Measurements from ENCODE around the gene IMMP2L. TPM values are rescaled to one million over a fixed set of nuclear protein-coding genes. Genes with fewer than 3 reads are reported as not detected.

Gene IMMP2L
- total RNA-seq, 4 donors from 2014 or later, result 13.5 to 23.7 (median 18.3) TPM

DNA sequence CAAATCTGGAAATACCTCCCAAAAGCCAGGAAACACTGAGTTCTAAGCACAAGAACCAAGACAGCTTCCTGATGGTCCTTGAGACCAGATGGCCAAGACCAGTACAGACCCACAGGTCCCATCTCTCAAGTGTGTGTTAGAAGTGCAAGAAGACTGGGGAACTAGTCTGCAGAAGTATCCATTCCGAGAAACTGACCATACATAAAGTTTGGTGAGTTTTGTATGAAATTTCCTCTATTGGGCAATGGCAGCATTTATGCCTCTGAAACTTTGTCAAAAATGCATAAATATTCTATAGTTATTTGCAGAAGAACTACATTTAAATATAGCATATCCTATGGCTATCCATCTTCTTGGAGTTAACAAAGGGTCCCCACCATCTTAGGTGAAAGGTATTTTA, 333.9 kb downstream of the IMMP2L start:
- Histone ChIP-seq H3K4me3 (no peak overlapping the region), H3K27ac (no peak overlapping the region), H3K4me1 (no peaks in the 10 kb centered on the region), H3K27me3 (no peaks in the 10 kb centered on the region), H3K36me3 (no peaks in the 10 kb centered on the region), H3K9me3 (no peaks in the 10 kb centered on the region)
- TF ChIP-seq, protein P1, sequence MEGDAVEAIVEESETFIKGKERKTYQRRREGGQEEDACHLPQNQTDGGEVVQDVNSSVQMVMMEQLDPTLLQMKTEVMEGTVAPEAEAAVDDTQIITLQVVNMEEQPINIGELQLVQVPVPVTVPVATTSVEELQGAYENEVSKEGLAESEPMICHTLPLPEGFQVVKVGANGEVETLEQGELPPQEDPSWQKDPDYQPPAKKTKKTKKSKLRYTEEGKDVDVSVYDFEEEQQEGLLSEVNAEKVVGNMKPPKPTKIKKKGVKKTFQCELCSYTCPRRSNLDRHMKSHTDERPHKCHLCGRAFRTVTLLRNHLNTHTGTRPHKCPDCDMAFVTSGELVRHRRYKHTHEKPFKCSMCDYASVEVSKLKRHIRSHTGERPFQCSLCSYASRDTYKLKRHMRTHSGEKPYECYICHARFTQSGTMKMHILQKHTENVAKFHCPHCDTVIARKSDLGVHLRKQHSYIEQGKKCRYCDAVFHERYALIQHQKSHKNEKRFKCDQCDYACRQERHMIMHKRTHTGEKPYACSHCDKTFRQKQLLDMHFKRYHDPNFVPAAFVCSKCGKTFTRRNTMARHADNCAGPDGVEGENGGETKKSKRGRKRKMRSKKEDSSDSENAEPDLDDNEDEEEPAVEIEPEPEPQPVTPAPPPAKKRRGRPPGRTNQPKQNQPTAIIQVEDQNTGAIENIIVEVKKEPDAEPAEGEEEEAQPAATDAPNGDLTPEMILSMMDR (IDR thresholded peaks at IDR 0.05), result no peak
- no peak for TF ChIP-seq POLR2A (IDR thresholded peaks at IDR 0.05)
- WGBS, 2 donors, result 95 to 97% methylated on average over 1 of the region's 1 CpG
- DNase-seq (ENCODE audit: low spot score in 2 of 2), result no peak

DNA sequence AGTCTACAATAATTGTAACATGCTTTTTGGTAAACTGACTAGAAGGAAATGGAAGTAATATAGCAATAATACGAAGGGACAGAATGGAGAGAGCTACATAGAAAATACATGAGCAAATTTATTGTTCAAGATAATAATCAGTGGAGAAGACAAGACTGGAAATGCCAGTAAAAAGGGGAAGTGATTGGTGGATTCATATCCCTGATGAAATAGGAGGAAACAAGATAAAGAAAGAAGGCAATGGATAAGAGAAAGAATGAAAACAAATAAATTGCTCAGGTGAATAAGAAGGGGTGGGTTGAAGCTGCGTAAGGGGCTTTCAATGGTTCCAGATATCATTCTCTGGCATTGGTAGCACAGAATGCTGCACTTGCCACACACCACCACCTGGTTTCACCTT, 335.5 kb downstream of the IMMP2L start:
- DNase-seq (ENCODE audit: low spot score in 2 of 2), result no peak
- no peaks in the 10 kb centered on the region for H3K36me3 ChIP-seq
- H3K4me1 ChIP-seq, result no peaks in the 10 kb centered on the region
- H3K27ac ChIP-seq, result no peak overlapping the region
- H3K4me3 ChIP-seq, result no peak overlapping the region
- H3K9me3 ChIP-seq, result no peaks in the 10 kb centered on the region
- TF ChIP-seq EP300 (IDR thresholded peaks at IDR 0.05) (no peak), POLR2A (IDR thresholded peaks at IDR 0.05) (no peak)
- TF ChIP-seq, protein P1 (IDR thresholded peaks at IDR 0.05), result no peak
- no peaks in the 10 kb centered on the region for H3K27me3 ChIP-seq
- 88 to 92% methylated on average over 2 of the region's 2 CpGs for WGBS, 2 donors

DNA sequence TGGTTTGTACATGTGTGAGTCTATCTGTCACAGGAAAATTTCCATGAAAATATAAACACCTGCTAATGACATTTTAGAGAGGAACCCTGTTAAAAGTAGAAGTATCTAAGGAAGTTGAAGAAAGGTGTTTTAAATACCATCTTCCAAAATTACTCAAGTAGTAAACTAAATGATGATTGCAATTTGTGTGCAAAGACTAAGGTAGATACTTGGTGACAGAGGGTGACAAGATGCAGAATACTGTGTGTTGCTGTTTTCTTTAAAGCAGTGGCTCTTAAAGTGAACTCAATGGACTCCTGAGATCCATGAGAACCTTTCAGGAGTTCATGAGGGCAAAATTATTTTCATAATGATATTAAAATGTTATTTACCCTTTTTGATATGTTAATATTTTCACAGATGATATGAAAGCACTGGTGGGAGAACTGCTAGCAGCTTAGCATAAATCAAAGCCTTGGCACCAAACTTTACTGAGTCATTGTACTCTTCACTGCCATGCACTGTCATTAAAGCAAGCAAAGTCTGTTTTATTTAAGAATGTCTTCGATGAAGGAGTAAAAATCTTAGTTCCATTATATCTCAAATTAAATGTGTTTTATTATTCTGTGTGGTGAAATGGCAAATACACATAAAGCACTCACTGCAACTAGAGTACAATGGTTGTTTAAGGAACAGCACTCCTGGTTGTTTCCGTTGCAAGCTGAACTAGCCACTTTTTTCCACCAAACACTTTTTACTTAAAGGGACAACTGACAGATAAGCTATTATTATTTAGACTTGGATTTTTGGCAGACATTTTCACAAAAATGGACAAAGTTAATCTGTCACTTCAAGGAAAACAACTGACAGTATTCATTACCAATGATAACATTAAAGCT, 337.7 kb downstream of the IMMP2L start:
- Histone ChIP-seq H3K4me1 (no peaks in the 10 kb centered on the region), H3K9me3 (no peaks in the 10 kb centered on the region), H3K36me3 (no peaks in the 10 kb centered on the region), H3K4me3 (no peak overlapping the region), H3K27ac (no peak overlapping the region), H3K27me3 (no peaks in the 10 kb centered on the region)
- WGBS, 2 donors, result 43 to 50% methylated on average over 2 of the region's 2 CpGs
- TF ChIP-seq EP300 (IDR thresholded peaks at IDR 0.05) (no peak), POLR2A (IDR thresholded peaks at IDR 0.05) (no peak)
- no peak for DNase-seq (ENCODE audit: low spot score in 2 of 2)

DNA sequence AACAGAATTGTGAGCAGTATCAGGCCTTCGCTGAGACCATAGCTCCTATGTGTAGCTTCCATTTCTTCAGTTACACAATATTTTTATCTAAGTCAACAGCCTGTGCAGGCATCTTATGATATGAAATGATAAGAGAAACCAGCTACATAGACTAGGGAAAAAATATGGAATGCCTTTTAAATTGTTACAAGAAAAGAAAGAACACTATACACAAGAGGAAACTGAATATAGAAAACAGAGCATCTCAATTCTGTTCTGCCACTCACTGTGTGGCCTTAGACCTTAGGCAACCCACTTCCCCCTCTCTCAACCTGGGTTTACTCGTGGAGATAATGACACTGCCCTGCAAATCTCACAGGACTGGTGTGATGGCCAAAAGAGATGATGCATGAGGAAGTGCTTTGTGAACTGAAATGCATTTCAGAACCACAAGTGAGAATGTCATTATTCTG, 338.5 kb downstream of the IMMP2L start:
- H3K36me3 ChIP-seq, result no peaks in the 10 kb centered on the region
- DNase-seq (ENCODE audit: low spot score in 2 of 2), result no peak
- TF ChIP-seq EP300 (IDR thresholded peaks at IDR 0.05), result no peak
- H3K4me3 ChIP-seq, result no peak overlapping the region
- no peak overlapping the region for H3K27ac ChIP-seq
- H3K4me1 ChIP-seq, result no peaks in the 10 kb centered on the region
- no peaks in the 10 kb centered on the region for H3K27me3 ChIP-seq
- 55 to 65% methylated on average over 2 of the region's 2 CpGs for WGBS, 2 donors
- H3K9me3 ChIP-seq, result no peaks in the 10 kb centered on the region

DNA sequence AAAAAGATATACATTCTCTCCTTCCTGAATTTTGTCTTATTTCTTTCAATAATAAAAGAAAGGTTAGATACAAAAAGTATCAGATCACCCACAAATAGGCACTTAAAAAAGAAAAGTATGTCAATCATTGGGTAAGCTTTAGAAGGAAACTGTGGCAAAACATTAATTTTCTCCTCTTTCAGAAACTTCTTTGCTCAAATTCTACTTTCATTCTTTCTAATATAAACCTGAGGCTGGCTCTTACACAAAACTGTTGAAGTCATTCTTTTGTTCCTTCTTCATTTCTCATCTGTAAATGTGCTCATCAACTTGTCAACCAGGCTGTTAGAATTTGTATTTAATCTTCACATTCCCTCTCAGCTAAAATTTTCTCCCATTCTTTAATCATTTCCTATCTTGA, 346.7 kb downstream of the IMMP2L start:
- Histone ChIP-seq H3K27ac (no peak overlapping the region), H3K9me3 (no peaks in the 10 kb centered on the region), H3K4me1 (no peaks in the 10 kb centered on the region), H3K27me3 (no peaks in the 10 kb centered on the region), H3K36me3 (peaks cover 0 to 11% (median 0%) of the 10 kb centered on the region in 3 donors), H3K4me3 (no peak overlapping the region)
- TF ChIP-seq, protein P1 (IDR thresholded peaks at IDR 0.05), result no peak
- no peak for TF ChIP-seq POLR2A (IDR thresholded peaks at IDR 0.05)
- no peak for TF ChIP-seq EP300 (IDR thresholded peaks at IDR 0.05)
- no peak for DNase-seq (ENCODE audit: low spot score in 2 of 2)

DNA sequence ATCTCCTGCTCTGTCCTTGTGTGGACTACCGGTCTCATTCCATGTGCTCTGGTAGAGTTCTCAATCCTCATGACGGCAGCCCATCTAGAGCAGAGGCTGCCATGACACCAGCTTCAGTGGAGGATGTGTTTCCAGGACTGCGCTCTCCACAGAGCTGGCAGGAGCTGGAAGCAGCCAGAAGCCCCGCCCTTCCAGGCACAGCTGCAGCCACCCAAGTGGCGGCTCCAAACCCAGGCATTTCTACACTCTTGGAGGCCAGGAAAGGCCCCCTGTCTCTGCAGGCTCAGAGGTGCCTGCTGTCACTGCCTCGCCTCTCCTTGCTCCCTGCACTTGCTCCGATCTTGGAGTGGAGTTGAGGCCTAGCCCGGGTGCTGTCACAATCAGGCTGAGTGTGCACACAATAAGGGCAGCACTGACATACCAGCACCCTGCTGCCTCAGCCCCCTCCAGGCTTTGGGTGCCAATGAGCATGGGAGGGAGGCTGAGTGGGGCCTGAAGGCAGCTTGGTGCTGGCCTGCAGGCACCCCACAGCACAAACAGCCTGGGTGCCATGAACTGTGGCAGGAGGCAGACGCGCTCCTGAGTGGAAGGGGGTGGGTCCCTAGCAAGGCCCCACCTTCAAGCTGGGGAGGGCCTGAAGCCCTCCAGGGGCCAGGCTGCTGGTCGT, 349.3 kb downstream of the IMMP2L start:
- no peak overlapping the region for H3K27ac ChIP-seq
- TF ChIP-seq POLR2A (IDR thresholded peaks at IDR 0.05) (no peak), EP300 (IDR thresholded peaks at IDR 0.05) (no peak)
- TF ChIP-seq, protein P1 (IDR thresholded peaks at IDR 0.05), result no peak
- H3K4me1 ChIP-seq, result no peaks in the 10 kb centered on the region
- no peaks in the 10 kb centered on the region for H3K27me3 ChIP-seq
- WGBS, 2 donors, result 95 to 100% methylated on average over 8 to 9 of the region's 11 CpGs
- H3K9me3 ChIP-seq, result no peaks in the 10 kb centered on the region
- DNase-seq (ENCODE audit: low spot score in 2 of 2), result no peak
- no peak overlapping the region for H3K4me3 ChIP-seq
- peaks cover 0 to 11% (median 0%) of the 10 kb centered on the region in 3 donors for H3K36me3 ChIP-seq
